Dedifferentiated amniotic fluid mesenchymal stem cell (primary cell): ENCODE data around the gene GK.
"Not testable (repeated sequence)": the region's sequence is repeated elsewhere in the genome, so short reads cannot be mapped to it uniquely, and the experiment has no call there.

Experiments used
- DNase-seq: peaks from one replicate; pipeline ENCODE4 v3.0.0-alpha.2; 2016; ENCODE audit errors: extremely low spot score

Gene GK

GRCh38 chrX:30654386-30654785, 1.2 kb downstream of the GK start:
- DNase-seq, result not testable (repeated sequence)

GRCh38 chrX:30654989-30655607, 1.9 kb downstream of the GK start:
- no peak for DNase-seq

DNA sequence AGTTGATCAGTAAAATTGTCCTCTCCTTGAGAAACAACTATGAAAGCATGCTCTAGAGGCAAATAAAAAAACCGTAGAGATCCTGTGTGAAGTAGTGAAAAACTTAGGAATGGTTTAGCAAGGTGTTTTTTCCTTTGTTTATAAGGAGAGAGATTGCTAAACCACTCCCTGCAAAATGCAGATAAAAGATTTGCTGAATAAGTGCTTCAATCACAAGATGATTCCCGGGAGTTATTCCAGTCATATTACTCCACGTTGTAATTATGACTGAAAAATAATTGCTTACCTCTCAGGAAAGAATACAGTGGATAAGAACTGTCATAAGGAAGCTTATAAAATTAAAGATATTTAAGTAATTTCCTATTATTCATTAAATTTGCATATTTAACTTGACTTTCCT, 2.8 kb downstream of the GK start:
- DNase-seq, result no peak

DNA sequence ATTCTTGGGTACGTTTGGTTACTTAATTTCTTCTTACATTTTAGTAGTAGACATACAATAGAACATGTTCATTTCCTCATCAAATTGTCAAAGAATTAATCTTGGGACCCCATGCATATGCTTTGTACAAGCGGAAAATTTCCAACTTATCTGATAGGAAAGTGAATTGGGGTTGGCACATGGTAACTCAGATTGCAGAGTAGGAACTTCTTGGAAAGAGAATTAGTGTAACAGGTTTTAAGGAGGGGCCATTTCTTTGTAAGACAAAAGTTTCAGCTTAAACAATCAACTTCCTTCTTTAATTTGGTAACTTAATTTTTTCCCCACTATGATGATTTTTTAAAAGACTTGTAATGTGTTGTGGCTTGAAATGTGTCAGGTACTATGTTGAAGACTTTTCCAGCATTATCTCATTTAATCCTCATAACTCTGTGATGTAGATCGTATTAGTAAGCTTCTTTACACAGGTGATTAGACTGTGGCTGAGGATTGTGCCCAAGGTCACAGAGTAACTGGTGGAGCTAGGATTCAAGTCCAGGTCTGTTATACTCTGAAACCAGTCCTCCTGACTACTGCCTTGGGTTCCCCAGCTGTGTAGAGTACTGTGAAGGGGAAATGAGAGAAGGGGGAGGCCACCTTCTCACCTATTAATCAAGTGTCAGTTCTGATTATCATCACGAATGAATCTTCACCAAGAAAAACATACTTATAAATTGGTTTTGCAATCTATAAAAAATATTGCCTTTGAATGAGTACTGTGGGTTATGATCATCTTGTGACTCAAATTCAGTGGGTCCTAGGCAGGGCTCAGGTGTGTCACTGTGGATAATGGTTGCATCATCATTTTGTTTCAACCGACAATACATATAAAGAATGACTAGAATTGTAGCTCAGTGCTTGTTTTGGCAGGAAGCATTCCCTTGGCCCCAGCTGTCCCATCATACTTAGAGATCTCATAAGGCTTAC, 4.3 kb downstream of the GK start:
- DNase-seq, result no peak

DNA sequence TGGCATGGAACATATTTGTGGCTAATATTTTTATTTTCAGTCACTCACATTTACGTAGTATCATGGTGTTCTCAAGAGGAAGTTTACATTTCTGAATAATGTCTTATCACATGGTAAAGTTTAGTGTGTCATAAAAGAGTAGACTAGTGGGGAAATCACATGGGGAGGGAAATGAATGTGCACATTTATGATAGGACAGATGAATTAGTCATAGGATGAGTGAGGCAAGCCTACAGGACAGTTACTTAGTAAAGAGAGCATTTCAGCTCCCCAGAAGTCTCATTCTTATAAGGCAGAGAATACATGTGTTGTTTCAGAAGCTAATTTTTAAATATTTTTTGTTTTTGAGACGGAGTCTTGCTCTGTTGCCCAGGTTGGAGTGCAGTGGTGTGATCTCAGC, 6.2 kb downstream of the GK start:
- no peak for DNase-seq

- DNase-seq, result no peak
Measured at GRCh38 chrX:30661228-30661627, 8.0 kb downstream of the GK start.

DNA sequence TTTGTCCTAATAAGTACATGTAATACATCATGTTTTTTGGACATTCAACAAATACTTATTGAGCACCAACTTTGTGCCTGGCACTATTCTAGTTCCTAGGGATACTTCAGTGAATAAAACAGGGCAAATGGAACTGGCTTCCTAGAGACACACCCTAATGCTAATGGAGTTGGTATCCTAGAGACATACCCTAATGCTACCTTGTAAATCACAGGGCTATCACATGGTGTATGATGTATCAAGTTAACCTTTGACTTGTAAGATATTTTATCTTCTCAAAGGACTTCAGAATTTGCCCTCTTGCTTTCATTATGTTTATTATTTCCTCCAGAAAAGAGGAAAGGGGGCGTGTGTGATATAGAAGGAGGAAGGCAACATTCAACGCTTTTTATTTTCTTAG, 10.1 kb downstream of the GK start:
- no peak for DNase-seq

GRCh38 chrX:30665471-30665870, 12.2 kb downstream of the GK start:
- DNase-seq, result no peak

DNA sequence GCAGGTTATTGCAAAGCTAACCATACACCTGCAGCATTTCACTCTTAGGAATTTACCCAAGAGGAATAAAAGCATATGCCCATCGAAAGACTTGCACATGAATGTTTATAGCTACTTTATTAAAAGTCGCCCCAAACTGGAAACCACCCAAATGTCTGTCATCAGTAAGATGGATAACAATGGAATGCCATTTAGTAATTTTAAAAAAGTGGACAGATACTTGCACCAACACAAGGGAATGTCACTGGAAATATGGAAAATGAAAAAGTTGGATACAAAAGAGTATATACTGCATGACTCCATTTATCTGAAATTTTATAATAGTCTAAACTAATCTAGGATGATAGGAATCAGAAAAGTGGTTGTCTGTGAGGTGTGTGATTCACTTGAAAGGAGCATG, 12.9 kb downstream of the GK start:
- DNase-seq, result no peak

DNA sequence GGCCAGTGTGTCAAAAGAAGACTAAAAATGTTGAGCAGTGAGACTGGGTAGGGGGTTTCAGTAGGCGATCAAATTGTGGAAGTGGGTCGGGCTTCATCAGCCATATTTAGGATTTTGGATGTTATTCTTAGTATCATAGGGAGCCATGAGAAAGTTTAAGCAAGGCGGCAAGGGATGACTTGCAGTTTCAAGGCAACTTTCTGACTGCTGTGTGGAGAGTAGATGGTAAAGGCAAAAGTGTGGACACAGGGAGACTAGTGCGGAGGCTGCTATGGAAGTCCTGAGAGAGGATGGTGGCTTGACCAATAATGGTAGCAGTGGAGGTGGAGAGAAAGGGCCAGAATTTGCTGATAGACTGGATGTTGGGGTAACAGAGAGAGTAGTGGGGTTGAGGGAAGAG, 15.4 kb downstream of the GK start:
- no peak for DNase-seq

DNA sequence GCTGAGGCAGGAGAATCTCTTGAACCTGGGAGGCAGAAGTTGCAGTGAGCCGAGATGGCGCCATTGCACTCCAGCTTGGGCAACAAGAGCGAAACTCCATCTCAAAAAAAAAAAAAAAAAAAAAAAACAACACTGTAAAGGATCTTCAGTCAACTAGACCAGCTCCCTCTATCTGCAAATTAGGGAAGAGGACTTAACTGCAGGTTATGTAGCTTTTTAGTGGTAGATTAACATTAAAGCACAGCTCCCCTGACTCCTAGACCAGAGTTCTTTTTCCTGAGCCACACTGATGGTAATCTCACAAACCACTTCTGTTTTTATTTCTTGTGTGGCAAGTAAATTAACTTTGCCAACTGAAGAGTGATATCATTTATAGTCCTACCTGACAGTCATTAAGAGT, 18.0 kb downstream of the GK start:
- not testable (repeated sequence) for DNase-seq

- DNase-seq, result no peak
Measured at GRCh38 chrX:30673127-30673796, 20.0 kb downstream of the GK start.

GRCh38 chrX:30673884-30674598, 20.8 kb downstream of the GK start:
- no peak for DNase-seq

GRCh38 chrX:30674799-30675198, 21.6 kb downstream of the GK start:
- no peak for DNase-seq

GRCh38 chrX:30679369-30679768, 26.1 kb downstream of the GK start:
- DNase-seq, result no peak

DNA sequence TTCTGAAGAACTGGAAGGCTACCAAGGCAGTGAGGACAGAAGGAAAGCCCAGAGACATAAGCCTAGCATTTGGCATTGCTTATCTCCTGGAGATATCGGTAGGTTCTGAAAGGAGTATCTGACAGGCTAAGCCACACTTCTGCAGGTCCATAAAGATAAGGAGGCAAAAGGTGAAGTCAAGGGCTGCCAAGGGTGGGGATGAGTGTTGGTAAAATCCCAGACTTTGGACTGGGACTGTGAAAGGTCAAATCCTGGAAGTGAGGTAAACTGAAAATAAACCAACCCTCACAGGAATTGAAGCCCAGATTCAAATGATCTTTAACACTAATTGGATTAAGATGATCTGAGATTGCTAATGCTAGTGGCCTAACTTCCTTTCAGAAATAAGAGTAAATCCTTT, 27.4 kb downstream of the GK start:
- no peak for DNase-seq

DNA sequence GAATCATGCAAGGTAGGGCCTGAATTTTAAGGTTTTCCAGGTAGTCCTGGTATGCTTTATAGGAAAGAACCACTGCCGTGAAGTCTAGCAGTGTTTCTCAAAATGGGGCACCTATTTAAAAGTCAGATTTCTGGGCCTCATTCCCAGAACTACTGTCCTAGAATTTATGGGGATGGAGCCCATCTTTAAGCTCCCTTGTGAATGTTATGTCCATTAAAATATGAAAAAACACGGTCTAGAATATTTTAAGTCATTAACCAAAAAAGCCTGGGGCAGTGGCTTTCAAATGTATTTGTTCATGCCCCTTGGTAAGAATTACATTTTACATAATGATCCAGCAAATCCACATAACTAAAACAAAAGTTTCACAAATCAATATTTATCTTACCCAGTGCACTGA, 35.4 kb downstream of the GK start:
- DNase-seq, result no peak

GRCh38 chrX:30689116-30689515, 35.9 kb downstream of the GK start:
- DNase-seq, result no peak

DNA sequence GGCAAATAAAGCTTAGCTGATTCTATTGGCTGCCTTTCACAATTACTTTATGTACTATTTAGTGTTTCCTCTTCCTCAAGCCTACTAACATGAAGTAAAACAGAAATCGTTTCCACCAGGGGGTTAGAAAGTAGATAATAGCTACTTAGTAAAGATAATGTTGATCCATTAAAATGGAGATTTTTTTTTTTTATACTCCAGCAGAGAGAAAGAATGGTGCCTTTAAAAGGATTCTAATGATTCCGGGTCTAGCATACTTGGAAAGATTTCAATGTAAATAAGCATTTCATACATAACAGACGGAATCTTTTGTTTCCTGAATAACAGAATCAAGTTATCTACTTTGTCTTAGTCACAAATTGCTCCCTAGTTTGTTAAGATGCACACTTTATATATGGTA, 37.1 kb downstream of the GK start:
- DNase-seq, result no peak

GRCh38 chrX:30693999-30694650, 40.9 kb downstream of the GK start:
- no peak for DNase-seq

DNA sequence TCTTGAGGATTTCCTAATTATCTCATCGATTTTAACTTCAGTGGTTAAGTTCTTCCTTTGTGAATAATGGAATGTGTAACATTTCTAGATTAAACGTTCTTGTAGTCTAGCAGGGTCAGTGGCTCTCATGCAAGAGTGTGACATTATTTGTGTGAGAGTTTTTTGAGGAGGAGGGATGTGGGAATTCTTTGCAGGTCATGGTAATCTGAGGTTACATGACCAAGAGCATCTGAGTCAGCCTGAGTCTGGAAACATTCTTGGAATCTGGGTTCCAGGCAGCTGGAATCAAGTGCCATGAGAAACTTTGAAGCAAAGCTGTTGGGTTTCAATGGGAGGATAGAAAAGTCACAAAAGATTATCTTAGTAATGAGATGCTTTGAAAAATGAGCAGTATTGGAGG, 49.5 kb downstream of the GK start:
- peak; percentile 22 for DNase-seq
